H1 (cell line): ENCODE results near the gene PMM2. TPM values are rescaled to one million over a fixed set of nuclear protein-coding genes. Genes with fewer than 3 reads are reported as not detected.
"Not testable (repeated sequence)": the region's sequence is repeated elsewhere in the genome, so short reads cannot be mapped to it uniquely, and the experiment has no call there.

ENCODE experiments used
- CTCF ChIA-PET: fragments of 300-600 bp; sonication (Branson Sonifier 250); formaldehyde crosslinking; loops from one replicate; lab custom pipeline; 2021; ENCODE audit not compliant: partially characterized antibody; lab: Charles Lee
- POLR2A ChIA-PET: fragments of 300-600 bp; sonication (Branson Sonifier 250); formaldehyde crosslinking; loops from one replicate; lab custom pipeline; 2021; ENCODE audit warnings: inconsistent platforms; ENCODE audit not compliant: partially characterized antibody; lab: Charles Lee
- DNase-seq, 2 experiments: peaks; one replicate each; pipeline versions ENCODE4 v3.0.0 to v3.0.0-alpha.2; 2010 to 2022; ENCODE audit warnings: low spot score in 2 of 2, low read depth in 1 of 2, mixed read lengths in 1 of 2
- FAIRE-seq: peaks from 2 replicates; lab custom pipeline; 2011; peaks lifted over from hg19 to GRCh38; lab: Jason Lieb, UNC
- H2AFZ ChIP-seq: 2 replicates; pipeline ENCODE4 v1.8.1; 2012; ENCODE audit warnings: low read length, inconsistent platforms
- H2AK5ac ChIP-seq: 2 replicates; pipeline ENCODE4 v1.6.1; 2013; ENCODE audit warnings: low read depth, low read length
- H2BK120ac ChIP-seq: replicated peaks from 2 replicates; pipeline ENCODE3; 2013; ENCODE audit warnings: low read depth, low read length, inconsistent platforms
- H2BK12ac ChIP-seq: 2 replicates; pipeline ENCODE4 v1.6.1; 2013; ENCODE audit warnings: low read depth, low read length
- H2BK15ac ChIP-seq: 2 replicates; pipeline ENCODE4 v1.6.1; 2013; ENCODE audit warnings: low read length
- H2BK20ac ChIP-seq: 2 replicates; pipeline ENCODE4 v1.6.1; 2013; ENCODE audit warnings: low read length
- H2BK5ac ChIP-seq: 2 replicates; pipeline ENCODE4 v1.6.1; 2013; ENCODE audit warnings: low read depth, low read length
- H3K14ac ChIP-seq: 2 replicates; pipeline ENCODE4 v1.6.1; 2013; ENCODE audit warnings: inconsistent platforms; ENCODE audit not compliant: insufficient read length
- H3K18ac ChIP-seq: 2 replicates; pipeline ENCODE4 v1.6.1; 2013; ENCODE audit warnings: low read length; ENCODE audit errors: extremely low read depth
- H3K23ac ChIP-seq: 2 replicates; pipeline ENCODE4 v1.6.1; 2013; ENCODE audit warnings: inconsistent platforms; ENCODE audit not compliant: insufficient read length
- H3K23me2 ChIP-seq: 2 replicates; pipeline ENCODE4 v1.6.1; 2013; ENCODE audit warnings: low read depth, low read length
- H3K27ac ChIP-seq: 2 replicates; pipeline ENCODE4 v1.6.1; 2011; ENCODE audit warnings: low read depth, low read length, inconsistent platforms
- H3K27me3 ChIP-seq, 4 experiments: replicated peaks in 1 of 4; 1 replicate in 1 of 4; 2 replicates in 3 of 4; pipeline versions ENCODE4 v1.6.1 to v1.8.1; 2011 to 2013; ENCODE audit warnings: low read length in 3 of 4, mild to moderate bottlenecking in 3 of 4, inconsistent platforms in 2 of 4, mixed read lengths in 2 of 4, moderate library complexity in 1 of 4; ENCODE audit not compliant: control insufficient read depth in 3 of 4, insufficient read depth in 3 of 4; ENCODE audit errors: extremely low read depth in 1 of 4
- H3K36me3 ChIP-seq, 4 experiments: 2 replicates each; pipeline versions ENCODE4 v1.6.1 to v1.8.1; 2011 to 2013; ENCODE audit warnings: mild to moderate bottlenecking in 4 of 4, low read length in 3 of 4, moderate library complexity in 2 of 4, control low read depth in 1 of 4, inconsistent platforms in 1 of 4; ENCODE audit not compliant: insufficient read depth in 4 of 4, control insufficient read depth in 2 of 4
- H3K4ac ChIP-seq: replicated peaks from 2 replicates; pipeline ENCODE3; 2013; ENCODE audit warnings: low read length, low read depth, mixed read lengths, inconsistent platforms; ENCODE audit not compliant: insufficient read length
- H3K4me1 ChIP-seq, 4 experiments: replicated peaks in 1 of 4; 1 replicate in 1 of 4; 2 replicates in 3 of 4; pipeline versions ENCODE4 v1.6.1 to v1.8.1; 2011 to 2013; ENCODE audit warnings: low read length in 3 of 4, inconsistent platforms in 2 of 4, mixed read lengths in 1 of 4; ENCODE audit not compliant: insufficient read depth in 4 of 4, control insufficient read depth in 3 of 4
- H3K4me2 ChIP-seq, 2 experiments: 2 replicates each; pipeline versions ENCODE4 v1.6.1 to v1.8.1; 2011 to 2013; ENCODE audit warnings: low read depth in 2 of 2, low read length in 2 of 2, control low read depth in 1 of 2, inconsistent platforms in 1 of 2, mild to moderate bottlenecking in 1 of 2; ENCODE audit not compliant: insufficient read depth in 1 of 2
- H3K4me3 ChIP-seq, 4 experiments: fragments of 200-600, 300-600 bp in 1 of 4; sonication (generic), shearing (Covaris generic), sonication (Bioruptor Twin) in 1 of 4; 2 replicates each; pipeline versions ENCODE4 v1.5.1 to v1.8.1; 2011 to 2016; ENCODE audit warnings: low read length in 4 of 4, low read depth in 3 of 4, control low read depth in 2 of 4, inconsistent platforms in 2 of 4, mild to moderate bottlenecking in 2 of 4, mixed read lengths in 1 of 4, moderate library complexity in 1 of 4; ENCODE audit not compliant: insufficient read depth in 2 of 4; ENCODE audit errors: extremely low read depth in 1 of 4
- H3K56ac ChIP-seq: replicated peaks from 2 replicates; pipeline ENCODE3; 2013; ENCODE audit warnings: low read depth, mild to moderate bottlenecking, mixed read lengths, low read length, inconsistent platforms; ENCODE audit not compliant: insufficient read length
- H3K79me1 ChIP-seq: 2 replicates; pipeline ENCODE4 v1.6.1; 2013; ENCODE audit warnings: low read depth, low read length, control low read depth
- H3K79me2 ChIP-seq, 2 experiments: 2 replicates each; pipeline versions ENCODE4 v1.6.1 to v1.8.1; 2012 to 2013; ENCODE audit warnings: low read length in 2 of 2, mild to moderate bottlenecking in 2 of 2, inconsistent platforms in 1 of 2; ENCODE audit not compliant: insufficient read depth in 2 of 2, control insufficient read depth in 1 of 2
- H3K9ac ChIP-seq, 4 experiments: replicated peaks in 1 of 4; 1 replicate in 1 of 4; 2 replicates in 3 of 4; pipeline versions ENCODE4 v1.6.1 to v1.8.1; 2011 to 2013; ENCODE audit warnings: low read depth in 3 of 4, low read length in 3 of 4, control low read depth in 2 of 4, mild to moderate bottlenecking in 2 of 4, moderate library complexity in 2 of 4, inconsistent platforms in 1 of 4; ENCODE audit errors: extremely low read depth in 1 of 4
- H3K9me3 ChIP-seq, 2 experiments: 2 replicates each; pipeline versions ENCODE4 v1.6.1 to v1.8.1; 2012 to 2013; ENCODE audit warnings: mild to moderate bottlenecking in 2 of 2, moderate library complexity in 2 of 2, control low read depth in 1 of 2, inconsistent platforms in 1 of 2, low read depth in 1 of 2, low read length in 1 of 2, mixed read lengths in 1 of 2; ENCODE audit not compliant: insufficient read depth in 2 of 2
- H4K20me1 ChIP-seq, 2 experiments: replicated peaks in 1 of 2; 2 replicates each; pipeline versions ENCODE3 to v1.8.1; 2011 to 2013; ENCODE audit warnings: inconsistent platforms in 2 of 2, low read length in 2 of 2, mild to moderate bottlenecking in 1 of 2; ENCODE audit not compliant: insufficient read depth in 2 of 2, control insufficient read depth in 1 of 2
- H4K5ac ChIP-seq: 2 replicates; pipeline ENCODE4 v1.6.1; 2013; ENCODE audit warnings: low read length, low read depth, mixed read lengths, inconsistent platforms; ENCODE audit not compliant: insufficient read length
- H4K8ac ChIP-seq: 2 replicates; pipeline ENCODE4 v1.8.0; 2013; ENCODE audit warnings: mild to moderate bottlenecking, moderate library complexity, low read length, inconsistent platforms; ENCODE audit not compliant: insufficient read depth; ENCODE audit errors: extremely low read depth
- H4K91ac ChIP-seq: replicated peaks from 2 replicates; pipeline ENCODE3; 2013; ENCODE audit warnings: low read length, mixed read lengths, inconsistent platforms; ENCODE audit not compliant: insufficient read length
- WGBS, 2 experiments: shearing (Covaris generic) in 1 of 2; methylation state at CpG; one replicate each; pipeline versions ENCODE4 v1.1.6 to v1.1.7; 2013 to 2015; ENCODE audit warnings: low lambda C conversion rate in 2 of 2, mixed read lengths in 2 of 2, inconsistent platforms in 1 of 2, low coverage in 1 of 2, missing lambda C conversion rate in 1 of 2; ENCODE audit not compliant: insufficient replicate concordance in 2 of 2, insufficient coverage in 1 of 2, insufficient read length in 1 of 2; ENCODE audit errors: extremely low coverage in 1 of 2, missing lambda C conversion rate in 1 of 2; 5-methylcytosine and 5-hydroxymethylcytosine counted together
- polyA plus RNA-seq, 7 experiments: library from polyadenylated mRNA; depleted of rRNA in 3 of 7; stranded (reverse) in 5 of 7; unstranded in 2 of 7; fragments of >200 nt in 5 of 7; fragments of 200-250 nt in 2 of 7; gene quantifications; 1 replicate in 5 of 7; 2 replicates in 1 of 7; 4 replicates in 1 of 7; pipeline versions ENCODE4 v1.2.1 to v1.2.3, GENCODE V29; 2011 to 2013; ENCODE audit warnings: missing spikeins in 2 of 7, mixed read lengths in 2 of 7
- total RNA-seq: library from RNA; stranded (reverse); fragmentation: NEBNext Ultra II Directional; extraction: Animal tissue kit (Norgen Biotek cat#: 25700); gene quantifications from 2 replicates; pipeline ENCODE4 v1.2.1, GENCODE V29; 2021

PMM2 gene
- total and polyA plus RNA-seq, 2 of the 8 experiments (the other 6 are each of a cell fraction or from before 2014, with no cell fraction given): 26.2 to 49.4 TPM

DNA sequence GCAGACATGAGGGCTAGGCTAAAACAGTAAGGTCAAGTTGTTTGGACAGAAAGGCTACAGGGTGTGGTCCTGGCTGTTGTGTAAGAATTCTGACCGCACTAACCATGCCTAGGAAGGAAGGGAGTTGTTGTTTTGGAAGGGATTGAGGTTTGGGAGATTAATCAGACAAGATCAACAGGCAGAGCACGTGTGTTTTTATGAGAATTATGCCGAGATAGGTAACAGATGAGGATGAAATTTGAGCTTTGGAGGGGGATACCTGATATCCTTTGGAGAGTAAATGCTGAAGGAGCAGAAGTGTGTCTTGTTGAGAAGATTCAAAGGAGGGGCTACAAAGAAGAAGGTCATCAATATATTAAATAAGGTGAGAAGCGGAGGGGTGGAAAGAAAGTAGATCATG is 44.4 kb downstream of the PMM2 start:
- H3K4me1 ChIP-seq, H3K23me2 ChIP-seq, H3K18ac ChIP-seq, H4K8ac ChIP-seq, H3K4me3 ChIP-seq, H2AK5ac ChIP-seq, H2BK5ac ChIP-seq, H2BK120ac ChIP-seq, H3K79me1 ChIP-seq, H2BK15ac ChIP-seq, DNase-seq, H3K56ac ChIP-seq, H3K9ac ChIP-seq, H2BK20ac ChIP-seq, H3K4ac ChIP-seq, H3K23ac ChIP-seq, H3K36me3 ChIP-seq, H2BK12ac ChIP-seq, H2AFZ ChIP-seq, H4K5ac ChIP-seq, H3K9me3 ChIP-seq, H4K20me1 ChIP-seq, H3K4me2 ChIP-seq, H3K14ac ChIP-seq, CTCF ChIA-PET, FAIRE-seq, H3K27ac ChIP-seq, H4K91ac ChIP-seq, H3K27me3 ChIP-seq: not testable (repeated sequence)
- 100% methylated on average over 3 of the region's 4 CpGs; no CpG with 5 or more reads in 1 of the 2 experiments for WGBS, 2 experiments
- POLR2A ChIA-PET: interaction anchor here (1.2 kb wide), 1 partner anchor 13 kb away, joined by 3 read pairs; no protein-coding TSS in a partner anchor
- H3K79me2 ChIP-seq: peaks cover 0 to 28% of the 10 kb centered on the region in 2 experiments; a peak in 2 of 4 replicates

DNA sequence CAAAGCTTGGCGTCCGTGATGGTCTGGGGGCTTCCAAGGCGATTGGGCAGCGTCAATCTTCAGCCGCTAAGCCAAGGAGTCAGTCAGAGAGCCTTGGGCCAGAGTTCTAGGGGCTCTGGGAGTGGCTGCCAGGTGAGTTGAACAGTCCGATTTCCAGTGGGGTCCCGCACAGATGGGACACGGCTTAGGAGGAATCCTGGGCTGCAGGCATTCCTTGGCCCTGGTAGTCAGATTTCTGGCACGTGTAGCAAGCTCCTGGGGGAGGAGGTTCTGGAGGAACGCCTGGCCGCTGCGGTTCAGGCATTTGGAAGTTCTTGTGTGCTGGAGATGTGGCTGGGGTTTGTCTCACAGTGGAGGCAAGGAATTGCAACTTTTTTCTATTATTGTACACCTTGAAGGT is 45.7 kb downstream of the PMM2 start:
- H3K4me1 ChIP-seq, H2BK20ac ChIP-seq, CTCF ChIA-PET, H2AFZ ChIP-seq, H3K23me2 ChIP-seq, H2AK5ac ChIP-seq, H3K4me3 ChIP-seq, H4K5ac ChIP-seq, FAIRE-seq, H2BK15ac ChIP-seq, H2BK5ac ChIP-seq, H3K36me3 ChIP-seq, H3K9me3 ChIP-seq, H3K18ac ChIP-seq, H3K4me2 ChIP-seq, DNase-seq, H4K20me1 ChIP-seq, H3K27me3 ChIP-seq, H2BK12ac ChIP-seq, H4K8ac ChIP-seq, H3K27ac ChIP-seq, H3K4ac ChIP-seq, H3K79me1 ChIP-seq, H3K9ac ChIP-seq, H3K14ac ChIP-seq, H2BK120ac ChIP-seq, H3K56ac ChIP-seq, H3K23ac ChIP-seq, H4K91ac ChIP-seq: not testable (repeated sequence)
- 87% methylated on average over 9 of the region's 12 CpGs; no CpG with 5 or more reads in 1 of the 2 experiments for WGBS, 2 experiments
- POLR2A ChIA-PET: interaction anchor here (1.2 kb wide), 1 partner anchor 11 kb away, joined by 3 read pairs; no protein-coding TSS in a partner anchor
- H3K79me2 ChIP-seq: peaks cover 0 to 23% of the 10 kb centered on the region in 2 experiments; a peak in 2 of 4 replicates
